Parathyroid adenoma (tissue), 2 donors: ENCODE data around the gene CRB2.
A peak's percentile ranks its signal among the peaks of the same experiment; 100 is the strongest.

ENCODE experiments used
- H2AFZ ChIP-seq: fragments of 300-600 bp; sonication (generic); one replicate; pipeline ENCODE4 v1.7.0; 2017; ENCODE audit warnings: antibody characterized with exemption, mild to moderate bottlenecking
- H3K27ac ChIP-seq: fragments of 300-600 bp; sonication (generic); one replicate; pipeline ENCODE4 v1.7.0; 2017
- H3K27me3 ChIP-seq: fragments of 300-600 bp; sonication (generic); one replicate; pipeline ENCODE4 v1.7.0; 2017; ENCODE audit warnings: low read length; ENCODE audit not compliant: control insufficient read depth, insufficient read depth
- H3K36me3 ChIP-seq: fragments of 300-600 bp; sonication (generic); one replicate; pipeline ENCODE4 v1.7.0; 2017; ENCODE audit warnings: low read length; ENCODE audit not compliant: control insufficient read depth, insufficient read depth
- H3K4me1 ChIP-seq: fragments of 300-600 bp; sonication (generic); one replicate; pipeline ENCODE4 v1.7.0; 2017; ENCODE audit warnings: control low read depth
- H3K4me2 ChIP-seq: fragments of 300-600 bp; sonication (generic); one replicate; pipeline ENCODE4 v1.7.0; 2017; ENCODE audit warnings: low read length
- H3K4me3 ChIP-seq: fragments of 300-600 bp; sonication (generic); one replicate; pipeline ENCODE4 v1.7.0; 2017; ENCODE audit warnings: low read depth, low read length
- H3K79me2 ChIP-seq: fragments of 300-600 bp; sonication (generic); one replicate; pipeline ENCODE4 v1.7.0; 2017; ENCODE audit warnings: control low read depth
- H3K9ac ChIP-seq: fragments of 300-600 bp; sonication (generic); one replicate; pipeline ENCODE4 v1.7.0; 2017; ENCODE audit warnings: mild to moderate bottlenecking
- H3K9me3 ChIP-seq: fragments of 300-600 bp; sonication (generic); one replicate; pipeline ENCODE4 v1.7.0; 2017; ENCODE audit warnings: low read length; ENCODE audit not compliant: control insufficient read depth
- CTCF ChIP-seq: fragments of 300-600 bp; sonication (generic); IDR thresholded peaks from one replicate; pipeline ENCODE4 v1.7.0; 2017; ENCODE audit warnings: antibody characterized with exemption, mild to moderate bottlenecking
- donor health status: primary hyperparathyroidism.

CRB2 gene

GRCh38 chr9:123318961-123319421 lies 37.0 kb upstream of the CRB2 start:
- Histone ChIP-seq H3K36me3 (no peaks in the 10 kb centered on the region), H3K27me3 (no peaks in the 10 kb centered on the region), H3K27ac (peak overlapping the region; percentile 94), H3K4me2 (no peak overlapping the region), H3K4me3 (no peak overlapping the region), H3K9me3 (no peaks in the 10 kb centered on the region), H3K9ac (no peak overlapping the region), H2AFZ (peak overlapping the region; percentile 45), H3K79me2 (no peaks in the 10 kb centered on the region), H3K4me1 (peaks cover 20% of the 10 kb centered on the region)
- TF ChIP-seq CTCF = no peak

GRCh38 chr9:123319541-123320339 lies 36.3 kb upstream of the CRB2 start:
- Histone ChIP-seq H3K27me3 (no peaks in the 10 kb centered on the region), H3K4me1 (peaks cover 20% of the 10 kb centered on the region), H2AFZ (peak overlapping the region; percentile 45), H3K36me3 (no peaks in the 10 kb centered on the region), H3K79me2 (no peaks in the 10 kb centered on the region), H3K27ac (peak overlapping the region; percentile 94), H3K4me3 (no peak overlapping the region), H3K4me2 (no peak overlapping the region), H3K9ac (no peak overlapping the region), H3K9me3 (no peaks in the 10 kb centered on the region)
- TF ChIP-seq CTCF = no peak

GRCh38 chr9:123320814-123321213 lies 35.2 kb upstream of the CRB2 start:
- Histone ChIP-seq H3K4me1 (peaks cover 20% of the 10 kb centered on the region), H3K9ac (no peak overlapping the region), H3K27me3 (no peaks in the 10 kb centered on the region), H3K79me2 (no peaks in the 10 kb centered on the region), H3K27ac (peak overlapping the region; percentile 94), H3K9me3 (no peaks in the 10 kb centered on the region), H3K4me2 (no peak overlapping the region), H2AFZ (no peak overlapping the region), H3K4me3 (no peak overlapping the region), H3K36me3 (no peaks in the 10 kb centered on the region)
- no peak for TF ChIP-seq CTCF

- no peaks in the 10 kb centered on the region for H3K79me2 ChIP-seq
- peak overlapping the region; percentile 94 for H3K27ac ChIP-seq
- no peak overlapping the region for H2AFZ ChIP-seq
- H3K4me2 ChIP-seq = peak overlapping the region; percentile 23
- peaks cover 23% of the 10 kb centered on the region for H3K4me1 ChIP-seq
- H3K9me3 ChIP-seq = no peaks in the 10 kb centered on the region
- no peak overlapping the region for H3K9ac ChIP-seq
- H3K4me3 ChIP-seq = no peak overlapping the region
- H3K36me3 ChIP-seq = no peaks in the 10 kb centered on the region
- TF ChIP-seq CTCF = no peak
- H3K27me3 ChIP-seq = no peaks in the 10 kb centered on the region
Measured at GRCh38 chr9:123321616-123322272, 34.3 kb upstream of the CRB2 start.
